ENCODE results near the gene CLDN19. TPM values are rescaled to one million over a fixed set of nuclear protein-coding genes. Genes with fewer than 3 reads are reported as not detected.

CLDN19 gene
- total RNA-seq, 4 donors from 2014 or later = not detected

DNA sequence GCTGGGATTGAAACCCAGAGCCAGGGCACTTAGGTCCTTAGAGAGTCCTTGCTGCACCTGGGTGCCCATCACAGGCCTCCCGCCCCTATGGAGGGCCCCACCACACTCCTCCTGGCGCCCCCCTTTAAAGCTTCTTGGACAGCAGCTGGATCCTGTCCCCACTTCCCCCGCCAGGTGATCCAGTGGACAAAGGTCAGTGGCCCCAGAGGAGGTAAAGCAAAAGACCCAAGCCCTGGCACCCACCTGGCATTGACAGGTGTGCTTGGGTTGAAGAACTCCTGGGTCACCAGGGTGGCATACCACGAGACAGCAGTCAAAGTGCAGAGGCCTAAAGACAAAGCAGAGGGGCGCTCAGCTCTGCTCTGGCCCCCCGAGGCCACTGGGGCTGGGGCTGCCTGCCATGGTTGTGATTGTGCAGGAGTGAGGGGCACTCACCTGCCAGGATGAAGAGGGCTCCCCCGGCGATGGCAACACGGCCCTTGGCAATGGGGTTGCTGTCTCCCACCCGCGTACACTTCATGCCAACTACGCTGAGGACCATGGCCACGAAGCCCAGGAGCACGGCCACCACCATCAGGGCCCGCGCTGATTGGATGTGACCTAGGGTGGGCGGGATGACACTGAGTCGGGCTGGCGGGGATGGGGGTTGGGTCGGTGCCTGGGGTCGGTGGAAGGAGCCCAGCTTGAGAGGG, 1.9 kb downstream of the CLDN19 start:
- Histone ChIP-seq H3K4me1 (peaks cover 0 to 17% (median 0%) of the 10 kb centered on the region in 4 donors), H3K4me3 (no peak overlapping the region), H3K36me3 (no peaks in the 10 kb centered on the region), H3K27me3 (no peaks in the 10 kb centered on the region), H3K27ac (no peak overlapping the region), H3K9me3 (no peaks in the 10 kb centered on the region)
- TF ChIP-seq POLR2A (IDR thresholded peaks at IDR 0.05) = no peak
- TF ChIP-seq, protein P1, sequence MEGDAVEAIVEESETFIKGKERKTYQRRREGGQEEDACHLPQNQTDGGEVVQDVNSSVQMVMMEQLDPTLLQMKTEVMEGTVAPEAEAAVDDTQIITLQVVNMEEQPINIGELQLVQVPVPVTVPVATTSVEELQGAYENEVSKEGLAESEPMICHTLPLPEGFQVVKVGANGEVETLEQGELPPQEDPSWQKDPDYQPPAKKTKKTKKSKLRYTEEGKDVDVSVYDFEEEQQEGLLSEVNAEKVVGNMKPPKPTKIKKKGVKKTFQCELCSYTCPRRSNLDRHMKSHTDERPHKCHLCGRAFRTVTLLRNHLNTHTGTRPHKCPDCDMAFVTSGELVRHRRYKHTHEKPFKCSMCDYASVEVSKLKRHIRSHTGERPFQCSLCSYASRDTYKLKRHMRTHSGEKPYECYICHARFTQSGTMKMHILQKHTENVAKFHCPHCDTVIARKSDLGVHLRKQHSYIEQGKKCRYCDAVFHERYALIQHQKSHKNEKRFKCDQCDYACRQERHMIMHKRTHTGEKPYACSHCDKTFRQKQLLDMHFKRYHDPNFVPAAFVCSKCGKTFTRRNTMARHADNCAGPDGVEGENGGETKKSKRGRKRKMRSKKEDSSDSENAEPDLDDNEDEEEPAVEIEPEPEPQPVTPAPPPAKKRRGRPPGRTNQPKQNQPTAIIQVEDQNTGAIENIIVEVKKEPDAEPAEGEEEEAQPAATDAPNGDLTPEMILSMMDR (IDR thresholded peaks at IDR 0.05) = no peak
- DNase-seq = no peak

DNA sequence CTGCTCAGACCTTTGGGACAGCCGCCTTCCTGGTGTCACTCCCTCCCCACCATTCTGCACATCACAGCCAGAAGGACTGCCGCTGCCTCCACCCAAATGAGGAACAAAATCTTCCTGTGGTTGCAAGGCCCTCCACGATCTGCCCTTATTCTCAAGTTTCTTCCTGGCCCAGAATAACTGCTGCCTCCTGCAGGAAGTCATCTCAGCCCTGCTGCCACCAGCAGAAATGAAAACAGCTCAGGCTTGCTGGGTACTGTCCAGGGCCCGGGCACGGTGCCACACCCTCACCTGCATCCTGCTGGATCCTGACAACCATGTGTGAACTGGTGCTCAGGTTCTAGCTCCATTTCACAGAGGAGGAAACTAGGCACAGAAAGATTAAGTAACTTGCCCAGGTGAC, 2.8 kb downstream of the CLDN19 start:
- no peak overlapping the region for H3K27ac ChIP-seq
- H3K4me3 ChIP-seq = no peak overlapping the region
- no peaks in the 10 kb centered on the region for H3K9me3 ChIP-seq
- H3K36me3 ChIP-seq = no peaks in the 10 kb centered on the region
- TF ChIP-seq, protein P1 (IDR thresholded peaks at IDR 0.05) = no peak
- peaks cover 0 to 17% (median 0%) of the 10 kb centered on the region in 4 donors for H3K4me1 ChIP-seq
- peak; percentile 19 to 66 (median 55) for DNase-seq
- no peaks in the 10 kb centered on the region for H3K27me3 ChIP-seq

DNA sequence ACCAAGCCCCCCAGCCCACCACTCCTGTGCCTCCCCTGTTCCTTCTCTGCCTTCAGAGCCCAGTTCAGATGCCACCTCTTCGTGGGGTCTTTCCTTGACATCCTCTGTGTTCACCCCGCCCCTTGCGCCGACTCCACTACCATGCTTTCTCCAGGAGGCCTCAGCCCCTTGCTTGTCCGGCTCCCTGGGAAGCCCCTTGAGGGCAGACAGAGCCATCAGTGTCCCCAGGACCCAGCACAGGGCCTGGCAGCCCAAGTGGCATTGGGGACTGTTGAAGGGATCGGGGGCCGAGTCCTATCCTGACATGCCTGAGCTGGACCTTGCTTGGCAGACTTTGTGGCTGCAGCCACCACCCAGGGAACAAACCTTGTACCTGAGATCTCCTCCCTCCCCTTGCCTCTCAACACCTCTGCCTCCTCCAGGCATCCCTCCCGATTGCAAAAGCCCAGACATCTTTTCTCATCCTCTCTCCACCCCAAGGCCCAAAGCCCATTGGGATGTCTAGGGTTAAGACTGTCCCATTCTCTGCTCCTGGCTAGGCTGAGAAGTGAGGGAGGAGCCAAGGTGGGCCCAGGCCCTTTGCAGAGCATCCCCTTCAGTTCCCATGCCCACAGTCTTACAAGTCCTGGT, 3.4 kb downstream of the CLDN19 start:
- no peak for DNase-seq
- Histone ChIP-seq H3K27ac (peak overlapping the region in 1 of 4 donors; percentile 16), H3K27me3 (no peaks in the 10 kb centered on the region), H3K36me3 (no peaks in the 10 kb centered on the region), H3K4me1 (peaks cover 0 to 17% (median 0%) of the 10 kb centered on the region in 4 donors), H3K9me3 (no peaks in the 10 kb centered on the region), H3K4me3 (no peak overlapping the region)
- TF ChIP-seq, protein P1 (IDR thresholded peaks at IDR 0.05) = no peak
- TF ChIP-seq POLR2A (IDR thresholded peaks at IDR 0.05) = no peak

- H3K27me3 ChIP-seq = no peaks in the 10 kb centered on the region
- H3K4me3 ChIP-seq = no peak overlapping the region
- H3K27ac ChIP-seq = peak overlapping the region in 1 of 4 donors; percentile 16
- no peaks in the 10 kb centered on the region for H3K36me3 ChIP-seq
- H3K9me3 ChIP-seq = no peaks in the 10 kb centered on the region
- TF ChIP-seq, protein P1 (IDR thresholded peaks at IDR 0.05) = peak in 3 of 6 experiments; percentile 48 to 49 (median 49)
- TF ChIP-seq POLR2A (IDR thresholded peaks at IDR 0.05) = no peak
- DNase-seq = peak in 2 of 3 donors; percentile 59 to 74
- peaks cover 0 to 17% (median 2%) of the 10 kb centered on the region in 4 donors for H3K4me1 ChIP-seq
Measured at GRCh38 chr1:42736152-42736551, 3.9 kb downstream of the CLDN19 start.

- TF ChIP-seq, protein P1 (IDR thresholded peaks at IDR 0.05) = no peak
- no peak for TF ChIP-seq POLR2A (IDR thresholded peaks at IDR 0.05)
- H3K27me3 ChIP-seq = no peaks in the 10 kb centered on the region
- no peak overlapping the region for H3K4me3 ChIP-seq
- DNase-seq = peak in 1 of 3 donors; percentile 65
- H3K9me3 ChIP-seq = no peaks in the 10 kb centered on the region
- peaks cover 0 to 17% (median 3%) of the 10 kb centered on the region in 4 donors for H3K4me1 ChIP-seq
- H3K27ac ChIP-seq = no peak overlapping the region
- H3K36me3 ChIP-seq = no peaks in the 10 kb centered on the region
Measured at GRCh38 chr1:42735477-42736105, 4.4 kb downstream of the CLDN19 start.
